Activated effector memory CD4-positive, alpha-beta T cell treated with Interleukin-2 at 50 U/mL for 16 hours (primary cell): ENCODE measurements around the gene PJVK.
"Not testable (repeated sequence)": the region's sequence is repeated elsewhere in the genome, so short reads cannot be mapped to it uniquely, and the experiment has no call there.

Source experiments
- DNase-seq: peaks from one replicate; pipeline ENCODE4 v3.0.0-alpha.2; 2020

The PJVK gene, protein sequence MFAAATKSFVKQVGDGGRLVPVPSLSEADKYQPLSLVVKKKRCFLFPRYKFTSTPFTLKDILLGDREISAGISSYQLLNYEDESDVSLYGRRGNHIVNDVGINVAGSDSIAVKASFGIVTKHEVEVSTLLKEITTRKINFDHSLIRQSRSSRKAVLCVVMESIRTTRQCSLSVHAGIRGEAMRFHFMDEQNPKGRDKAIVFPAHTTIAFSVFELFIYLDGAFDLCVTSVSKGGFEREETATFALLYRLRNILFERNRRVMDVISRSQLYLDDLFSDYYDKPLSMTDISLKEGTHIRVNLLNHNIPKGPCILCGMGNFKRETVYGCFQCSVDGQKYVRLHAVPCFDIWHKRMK

DNA sequence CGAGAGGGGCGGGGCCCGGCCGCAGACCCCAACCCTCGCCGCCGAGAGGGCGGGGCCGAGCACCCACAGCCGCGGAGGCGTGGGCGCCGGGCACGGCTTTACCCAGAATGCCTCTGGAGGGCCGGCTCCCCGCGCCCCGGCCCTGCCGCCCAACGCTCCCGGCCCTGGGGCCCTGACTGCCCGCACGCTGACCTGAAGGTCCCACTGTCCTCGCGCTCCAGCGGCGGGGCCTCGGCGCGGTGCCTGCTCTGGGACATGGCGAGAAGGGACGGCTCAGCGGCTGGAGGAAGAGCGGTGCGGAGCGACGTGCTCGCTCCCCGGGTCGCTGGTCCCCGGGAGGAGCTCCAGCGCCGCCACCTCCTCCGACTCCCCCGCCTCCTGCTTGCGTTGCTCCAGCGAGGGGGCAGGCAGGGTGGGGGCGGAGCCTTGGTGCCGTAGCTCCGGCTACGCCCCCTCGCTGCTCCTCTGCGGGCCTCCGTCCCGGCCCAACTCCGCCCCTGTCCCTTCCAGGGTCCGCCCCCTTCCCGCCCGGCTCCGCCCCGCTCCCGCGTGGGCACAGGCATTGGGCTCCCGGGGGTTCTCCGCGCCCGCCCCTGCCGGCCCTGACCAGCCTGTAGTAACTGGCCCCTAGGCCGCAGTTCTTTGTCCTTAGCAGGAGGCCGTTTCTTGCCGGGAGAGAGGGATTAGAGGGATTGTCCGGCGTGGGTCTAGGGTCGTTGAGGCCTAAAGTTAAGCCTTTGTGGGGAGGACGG, at the start of gene PJVK, which contains the start of gene PRKRA:
Gene PJVK (plus strand): TSS at position 605 of the 752 bp plus-strand sequence. CDS start 2,032 bp downstream, outside the sequence.
Gene PRKRA (minus strand): TSS at position 402 of the 752 bp plus-strand sequence. CDS start 145 bp downstream, at position 257.
- peak; percentile 92 for DNase-seq

DNA sequence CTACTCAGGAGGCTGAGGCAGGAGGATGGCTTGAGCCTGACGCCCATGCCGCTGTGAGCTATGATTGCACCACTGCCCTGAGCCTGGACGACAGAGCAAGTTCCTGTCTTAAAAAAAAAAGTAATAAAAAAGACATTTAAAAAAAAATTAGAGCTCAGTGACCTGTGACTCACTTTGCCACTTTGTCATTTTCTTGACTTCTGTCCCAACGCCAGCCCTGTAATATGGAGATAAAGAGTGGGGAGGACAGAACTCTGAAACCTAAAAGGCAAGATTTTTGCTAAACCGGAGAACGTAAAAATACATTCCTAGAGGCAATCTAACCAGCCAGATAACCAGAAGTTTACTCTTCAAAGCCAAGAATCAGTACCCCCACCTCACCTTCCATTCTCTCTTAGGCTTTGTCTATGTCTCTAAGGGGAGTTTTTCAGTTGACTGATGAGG, 49.2 kb upstream of the PJVK start:
- no peak for DNase-seq

DNA sequence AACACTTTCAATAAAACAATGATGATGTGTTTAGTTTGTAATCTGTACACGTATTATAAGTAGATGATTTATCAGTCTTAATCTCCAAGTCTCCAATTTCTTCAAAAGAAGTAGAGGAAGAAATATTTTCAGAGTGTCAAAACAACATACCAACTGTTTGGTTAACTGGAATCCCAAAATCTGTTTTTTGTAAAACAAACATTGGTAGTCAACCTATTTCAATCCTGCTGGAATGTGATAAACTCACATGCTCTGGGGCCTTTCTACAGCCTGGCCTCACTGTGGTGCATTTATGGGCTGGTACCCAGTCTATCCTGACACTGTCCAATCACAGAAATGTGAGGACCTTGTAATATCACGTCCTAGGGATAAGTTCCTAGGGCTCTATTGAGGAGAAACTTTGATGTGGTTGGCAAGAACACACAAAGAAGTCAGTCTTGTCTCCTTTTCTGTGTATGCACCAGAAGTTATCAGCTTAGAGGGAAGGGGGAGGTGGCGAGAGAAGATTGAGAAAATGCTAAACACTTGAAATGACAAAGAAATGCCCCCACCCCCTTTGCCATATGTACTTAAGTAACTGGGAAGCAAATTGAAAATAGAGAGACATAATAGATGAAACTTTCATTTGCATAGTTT, 47.4 kb upstream of the PJVK start:
- no peak for DNase-seq

DNA sequence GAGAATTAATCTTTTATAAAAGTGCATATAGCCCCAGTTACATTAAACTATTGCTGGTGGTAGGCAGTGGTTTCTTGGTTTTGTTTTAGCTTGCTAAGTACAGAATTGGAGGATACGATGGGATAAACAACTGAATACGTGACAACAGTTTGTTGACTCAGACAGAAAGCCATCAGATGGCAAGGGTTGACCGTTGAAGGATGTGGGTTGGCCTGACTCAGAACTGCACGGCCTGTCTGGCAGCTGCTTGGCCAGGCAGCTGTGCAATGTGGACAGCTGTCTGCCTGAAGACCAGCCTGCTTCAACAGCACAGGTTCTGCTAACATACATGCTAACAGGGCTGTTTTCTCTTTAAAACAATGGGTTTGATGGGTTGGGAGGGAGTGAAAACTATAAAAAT, 46.8 kb upstream of the PJVK start:
- no peak for DNase-seq

DNA sequence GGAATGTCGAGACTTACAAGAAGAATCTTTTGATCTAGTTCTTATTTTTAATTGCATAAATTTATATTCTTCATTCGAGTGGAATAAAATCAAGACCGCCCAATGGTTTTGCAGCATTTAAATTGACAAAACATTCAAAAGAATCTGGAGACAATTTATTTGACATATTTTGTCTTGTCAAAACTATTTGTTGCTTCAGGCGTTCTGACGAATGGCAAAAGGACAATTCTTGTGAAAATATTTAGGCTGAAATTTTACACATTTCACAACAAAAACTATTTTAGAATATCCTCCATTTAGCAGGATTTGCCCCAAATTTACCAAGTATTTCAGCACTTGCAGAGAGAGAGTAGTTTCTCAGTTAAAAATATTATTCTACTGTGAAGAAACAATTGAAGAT, 41.9 kb upstream of the PJVK start:
- no peak for DNase-seq

DNA sequence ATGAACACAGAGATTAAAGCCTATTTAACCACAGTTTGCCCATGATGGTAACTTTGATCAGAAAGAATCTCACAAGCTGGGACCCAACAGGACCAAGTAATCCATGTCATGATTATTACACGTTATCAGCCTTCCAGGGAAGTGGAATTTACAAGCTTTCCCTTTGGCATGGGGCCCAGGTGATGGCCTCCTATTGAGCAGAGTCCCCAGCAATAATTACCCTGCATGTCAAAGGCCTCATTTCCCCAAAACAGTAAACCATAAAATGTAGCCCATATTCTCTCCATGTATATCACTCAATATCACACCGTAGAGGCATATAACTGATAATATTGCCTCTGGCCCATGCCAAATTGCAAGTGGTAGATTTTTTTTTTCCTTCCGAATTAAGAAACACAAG, 39.1 kb upstream of the PJVK start:
- DNase-seq: no peak

DNA sequence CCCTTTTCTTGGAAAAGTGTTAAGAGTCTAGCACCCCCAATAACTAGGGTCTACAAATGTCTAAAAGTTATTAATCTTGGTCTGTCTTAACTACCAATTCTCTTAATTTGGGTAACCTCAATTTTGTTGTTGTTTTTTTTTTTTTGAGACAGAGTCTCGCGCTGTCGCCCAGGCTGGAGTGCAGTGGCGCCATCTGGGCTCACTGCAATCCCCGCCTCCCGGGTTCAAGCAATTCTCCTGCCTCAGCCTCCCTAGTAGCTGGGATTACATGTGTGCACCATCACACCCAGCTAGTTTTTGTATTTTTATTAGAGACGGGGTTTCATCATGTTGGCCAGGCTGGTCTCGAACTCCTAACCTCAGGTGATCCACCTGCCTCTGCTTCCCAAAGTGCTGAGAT, 38.7 kb upstream of the PJVK start:
- not testable (repeated sequence) for DNase-seq

DNA sequence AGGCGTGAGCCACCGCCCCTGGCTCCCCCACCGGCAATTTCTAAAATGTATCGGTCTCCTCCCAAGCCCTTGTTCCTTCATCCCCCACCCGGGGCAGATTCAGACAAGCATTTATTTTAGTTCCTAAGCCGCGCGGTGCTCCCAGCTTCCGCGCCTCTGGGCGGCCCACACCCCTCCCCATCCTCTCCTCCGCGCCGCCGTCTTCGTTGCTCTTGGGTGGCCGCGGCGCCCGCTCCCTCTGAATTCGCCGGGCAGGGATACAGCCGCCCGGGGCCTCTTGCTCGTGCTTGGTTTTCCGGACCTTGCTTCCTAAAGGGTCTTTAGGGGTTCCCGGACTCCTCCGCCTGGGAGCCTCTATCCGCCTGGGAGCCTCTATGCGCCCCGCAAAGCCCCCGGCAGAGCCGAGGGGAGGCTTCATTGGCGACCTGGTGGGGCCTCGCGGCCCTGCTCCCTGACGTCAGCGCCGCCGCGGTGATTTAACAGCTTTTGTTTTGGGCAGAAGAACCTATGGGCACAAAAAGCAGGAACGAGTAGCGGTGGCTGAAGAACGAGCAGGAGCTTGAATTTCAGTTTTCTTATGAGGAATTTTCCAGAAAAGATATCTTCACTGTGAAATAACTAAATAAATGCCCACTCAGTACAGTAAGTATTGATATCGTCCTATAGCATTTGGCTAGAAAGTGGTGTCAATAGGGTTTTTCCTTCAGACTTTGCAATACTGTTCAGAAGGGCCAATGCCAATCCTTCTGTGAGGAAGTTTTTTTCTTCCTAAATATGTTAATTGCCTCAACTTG, 37.5 kb upstream of the PJVK start:
- peak; percentile 56 for DNase-seq

DNA sequence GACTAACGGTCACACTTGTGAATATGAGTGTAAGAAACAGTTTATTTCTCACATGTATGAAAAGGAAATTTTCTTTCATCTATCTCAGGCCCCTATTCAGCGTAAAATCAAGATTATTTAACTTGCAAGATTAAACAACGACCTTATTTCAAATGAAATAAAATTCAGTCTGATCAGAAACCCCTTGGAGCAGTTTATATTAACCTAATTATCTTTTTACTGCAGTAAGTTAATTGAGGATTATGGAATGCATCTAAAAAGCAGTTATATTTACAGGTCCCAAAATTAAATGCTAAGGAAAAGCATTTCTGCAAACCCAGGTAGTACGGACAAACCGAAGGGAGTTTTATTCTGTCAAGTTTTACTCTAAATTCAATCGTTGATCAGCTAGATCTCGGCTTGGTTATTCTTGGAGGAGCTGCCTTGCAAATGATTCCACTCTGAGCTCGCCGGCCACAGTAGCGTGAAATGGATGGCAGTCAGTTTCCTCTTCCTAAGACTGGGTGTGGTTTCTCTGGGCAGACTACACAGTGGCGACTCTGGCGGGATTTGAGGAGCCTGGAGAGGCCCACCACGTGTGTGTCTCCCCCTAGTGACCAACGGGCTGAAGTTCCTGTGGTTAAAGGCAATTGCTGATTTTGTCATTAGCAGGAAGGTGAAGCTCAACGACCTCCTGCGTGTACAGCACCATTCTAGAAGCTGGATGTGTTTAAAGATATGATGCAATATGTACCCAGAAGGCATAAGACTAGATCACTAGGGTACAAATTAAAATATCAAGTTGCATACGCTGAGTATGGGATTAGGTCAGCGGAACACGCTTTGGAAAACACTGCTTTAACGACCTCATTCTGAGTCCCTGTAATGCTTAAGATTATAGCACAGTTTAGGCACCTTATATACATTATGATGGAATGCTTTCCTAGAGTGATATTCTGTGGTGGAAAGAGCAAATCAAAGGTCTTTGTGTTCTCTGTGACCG, 36.6 kb upstream of the PJVK start:
- DNase-seq: peak; percentile 59

DNA sequence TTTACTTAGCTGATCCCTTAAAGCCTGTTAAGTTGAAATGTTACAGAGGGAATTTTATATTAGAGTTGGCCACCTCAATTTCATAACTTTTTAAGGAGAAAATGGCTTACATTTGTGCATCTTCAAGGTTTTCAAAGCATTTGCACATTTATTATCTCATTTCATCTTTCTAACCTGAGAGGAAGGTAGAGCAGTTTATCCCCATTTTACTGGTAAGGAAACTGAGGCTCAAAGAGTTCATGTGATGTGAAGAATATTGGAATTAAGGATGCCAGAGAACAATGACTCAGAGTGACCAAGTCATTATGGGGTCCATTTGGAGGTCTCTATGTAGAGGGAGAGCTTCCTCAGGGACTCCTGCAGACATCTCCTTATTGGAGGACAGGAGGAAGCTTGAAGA, 35.2 kb upstream of the PJVK start:
- DNase-seq: no peak

DNA sequence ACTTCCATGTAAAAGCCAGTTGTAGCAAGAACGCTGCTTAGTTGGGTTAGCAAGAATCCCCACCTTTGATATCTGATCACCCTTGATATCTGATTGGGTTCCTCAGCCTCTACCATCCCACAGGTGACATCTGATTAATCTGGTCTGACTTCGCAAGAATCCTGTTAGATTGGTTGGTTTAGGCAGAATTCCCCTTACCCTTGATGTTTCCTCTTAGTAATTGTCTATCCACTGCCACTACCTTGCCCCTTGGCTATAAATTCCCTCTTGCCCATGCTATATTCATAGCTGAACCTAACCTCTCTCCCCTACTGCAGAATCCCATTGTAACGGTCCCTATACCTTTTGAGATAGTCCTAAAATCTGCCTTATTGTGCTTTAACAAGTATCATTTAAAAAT, 33.3 kb upstream of the PJVK start:
- DNase-seq: no peak

DNA sequence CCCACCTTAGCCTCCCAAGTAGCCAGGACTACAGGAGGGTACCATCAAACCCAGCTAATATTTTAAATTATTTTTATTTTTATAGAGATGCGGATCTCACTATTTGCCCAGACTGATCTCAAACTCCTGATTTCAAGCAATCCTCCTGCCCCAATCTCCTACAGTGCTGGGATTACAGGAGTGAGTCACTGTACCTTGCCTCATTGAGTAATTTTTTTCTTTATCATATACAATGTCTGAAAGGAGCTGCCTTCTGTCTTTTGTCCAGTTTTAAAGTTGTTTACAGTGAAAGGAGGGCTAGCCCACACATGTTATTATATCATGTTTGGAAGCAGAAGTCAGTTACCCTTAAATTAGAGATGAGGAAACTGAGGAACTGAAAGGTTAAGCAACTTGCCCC, 32.8 kb upstream of the PJVK start:
- no peak for DNase-seq

DNA sequence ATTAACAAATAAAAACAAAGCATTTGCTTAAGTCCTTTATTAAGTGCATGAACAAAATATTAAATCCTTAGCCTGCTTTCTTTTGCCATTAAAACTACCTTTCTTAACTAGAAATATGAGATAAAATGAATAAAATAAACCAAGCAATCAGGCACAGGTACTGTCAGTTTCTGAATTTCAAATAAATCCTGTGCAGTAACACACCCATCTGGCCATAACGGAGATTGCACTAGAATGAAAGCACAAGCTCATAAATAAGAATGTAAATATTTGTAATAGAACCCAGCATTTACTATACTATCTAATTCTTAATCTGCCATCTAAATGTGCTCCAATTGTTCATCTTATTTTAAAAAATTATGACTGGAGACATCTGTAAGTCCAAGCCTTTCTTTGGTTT, 32.1 kb upstream of the PJVK start:
- no peak for DNase-seq

DNA sequence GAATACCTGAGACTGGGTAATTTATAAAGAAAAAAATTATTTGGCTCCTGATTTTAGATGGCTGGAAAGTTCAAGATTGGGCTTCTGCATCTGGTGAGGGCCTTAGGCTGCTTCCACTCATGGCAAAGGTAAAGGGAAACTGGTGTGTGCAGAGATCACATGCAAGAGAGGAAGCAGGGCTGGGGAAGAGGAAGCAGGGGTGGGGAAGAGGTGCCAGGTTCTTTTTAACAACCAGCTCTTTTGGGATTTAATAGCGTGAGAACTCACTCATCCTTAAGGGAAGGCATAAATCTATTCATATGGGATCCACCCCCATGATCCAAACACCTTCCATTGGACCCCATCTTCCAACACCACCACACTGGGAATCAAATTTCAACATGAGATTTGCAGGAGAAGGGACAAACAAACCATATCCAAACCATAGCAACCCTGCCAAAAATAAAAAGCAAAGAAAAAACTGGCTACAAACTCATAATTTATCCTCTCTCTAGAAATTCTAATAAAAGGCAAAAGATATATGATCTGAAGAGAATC, 30.6 kb upstream of the PJVK start:
- no peak for DNase-seq

DNA sequence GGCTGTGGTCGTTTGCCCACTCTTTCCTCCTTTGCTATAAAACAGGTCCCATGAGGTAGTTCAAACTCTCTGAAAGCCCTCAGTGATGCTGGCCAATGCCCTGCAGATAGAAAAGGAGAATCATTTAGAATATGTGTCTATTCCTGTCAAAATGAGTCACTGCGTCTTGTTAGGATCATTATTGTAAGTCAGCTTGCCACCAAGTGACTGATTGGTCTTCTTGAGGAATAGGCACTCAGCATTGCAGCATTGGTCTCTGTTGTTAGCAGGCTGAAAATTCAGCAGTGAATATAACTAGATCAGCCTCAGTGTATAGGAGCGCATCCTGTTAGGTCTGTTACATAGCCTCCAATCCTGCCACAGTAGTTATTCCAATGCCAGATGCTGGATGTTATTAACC, 29.1 kb upstream of the PJVK start:
- no peak for DNase-seq

DNA sequence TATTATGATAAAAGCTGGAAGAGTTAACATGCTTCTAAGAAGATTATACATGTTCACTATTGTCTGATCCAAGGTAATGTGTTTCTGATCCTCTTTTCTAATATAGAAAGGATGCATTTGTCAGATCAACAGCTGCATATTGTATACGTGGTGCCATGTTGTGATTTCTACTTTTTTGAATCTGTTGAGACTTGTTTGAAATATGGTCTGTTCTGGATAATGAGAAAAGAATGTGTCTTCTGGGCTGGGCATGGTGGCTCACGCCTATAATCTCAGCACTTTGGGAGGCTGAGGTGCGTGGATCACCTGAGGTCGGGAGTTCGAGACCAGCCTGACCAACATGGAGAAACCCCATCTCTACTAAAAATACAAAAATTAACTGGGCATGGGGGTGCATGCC, 27.4 kb upstream of the PJVK start:
- not testable (repeated sequence) for DNase-seq

DNA sequence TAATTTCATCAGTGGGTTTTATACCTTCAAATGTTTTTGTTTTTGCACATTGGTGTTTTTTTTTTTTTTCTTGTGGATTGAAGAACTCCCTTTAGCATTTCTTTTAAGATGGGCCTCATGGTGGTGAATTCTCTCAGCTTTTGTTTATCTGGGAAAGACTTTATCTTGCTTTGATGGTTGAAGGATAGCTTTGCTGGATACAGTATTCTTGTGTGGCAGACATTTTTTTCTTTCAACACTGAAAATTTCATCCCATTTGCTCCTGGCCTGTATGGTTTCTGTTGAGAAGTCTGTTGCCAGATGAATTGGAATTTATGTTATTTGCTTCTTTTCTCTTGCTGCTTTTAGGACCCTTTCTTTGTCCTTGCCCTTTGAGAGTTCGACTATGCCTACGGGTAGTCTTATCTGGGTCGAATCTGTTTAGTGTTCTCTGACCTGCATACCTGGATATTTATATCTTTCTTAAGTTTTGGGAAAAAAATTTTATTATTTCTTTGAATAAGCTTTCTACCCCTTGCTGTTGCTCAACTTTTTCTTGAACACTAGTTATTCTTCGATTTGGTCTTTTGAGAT, 25.8 kb upstream of the PJVK start:
- no peak for DNase-seq

DNA sequence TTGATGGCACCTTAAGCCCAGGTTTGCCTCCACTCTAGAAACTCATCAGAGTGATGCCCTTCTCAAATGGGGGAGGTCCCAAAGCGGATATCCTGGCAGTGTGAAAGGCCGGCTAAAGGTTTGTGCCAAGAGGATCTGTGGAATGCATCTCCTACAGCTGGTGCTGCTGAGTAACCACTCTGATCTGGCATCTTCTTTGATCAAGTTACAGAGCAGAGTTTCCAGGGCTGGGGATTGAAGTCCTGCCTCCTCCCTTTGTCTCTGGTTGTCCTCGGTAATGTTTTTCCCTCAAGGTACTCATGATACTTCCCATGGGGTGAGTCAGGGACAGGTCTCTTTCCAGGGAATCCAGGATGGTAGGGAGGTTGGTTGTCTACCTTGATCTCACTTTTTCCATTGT, 24.8 kb upstream of the PJVK start:
- no peak for DNase-seq

DNA sequence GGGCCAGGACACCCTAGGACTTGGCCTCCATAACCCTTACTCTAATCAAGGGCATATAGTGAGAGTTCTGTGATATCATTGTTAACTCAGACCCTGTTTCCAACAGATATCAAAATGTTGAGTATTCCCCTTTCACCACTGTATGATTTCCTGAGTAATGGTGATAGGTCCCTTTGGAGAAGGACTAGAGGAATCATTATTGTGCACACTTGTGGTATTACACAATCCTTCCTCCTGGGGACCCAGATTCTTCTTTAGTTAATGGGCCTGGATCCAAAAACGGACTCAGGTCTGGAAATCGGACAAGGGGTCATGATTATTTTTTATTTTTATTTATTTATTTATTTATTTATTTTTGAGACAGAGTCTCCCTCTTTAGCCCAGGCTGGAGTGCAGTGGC, 23.7 kb upstream of the PJVK start:
- DNase-seq: no peak

DNA sequence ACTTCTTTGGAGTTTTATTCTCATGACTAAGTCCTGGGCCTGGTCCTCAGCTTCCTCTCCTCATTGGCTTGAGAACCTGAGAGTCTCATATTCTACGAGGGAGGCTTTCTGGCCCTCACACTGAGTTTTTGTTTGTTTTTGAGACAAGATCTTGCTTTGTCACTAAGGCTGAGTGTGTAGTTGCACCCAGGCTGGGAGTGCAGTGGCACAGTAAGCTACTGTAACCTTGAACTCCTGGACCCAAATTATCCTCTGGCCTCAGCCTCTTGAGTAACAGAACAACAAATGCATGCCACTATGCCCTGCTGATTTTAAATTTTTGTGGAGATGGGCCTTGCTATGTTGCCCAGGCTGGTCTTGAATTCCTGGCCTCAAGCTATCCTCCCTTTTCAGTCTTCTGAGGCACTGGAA, 22.8 kb upstream of the PJVK start:
- no peak for DNase-seq

DNA sequence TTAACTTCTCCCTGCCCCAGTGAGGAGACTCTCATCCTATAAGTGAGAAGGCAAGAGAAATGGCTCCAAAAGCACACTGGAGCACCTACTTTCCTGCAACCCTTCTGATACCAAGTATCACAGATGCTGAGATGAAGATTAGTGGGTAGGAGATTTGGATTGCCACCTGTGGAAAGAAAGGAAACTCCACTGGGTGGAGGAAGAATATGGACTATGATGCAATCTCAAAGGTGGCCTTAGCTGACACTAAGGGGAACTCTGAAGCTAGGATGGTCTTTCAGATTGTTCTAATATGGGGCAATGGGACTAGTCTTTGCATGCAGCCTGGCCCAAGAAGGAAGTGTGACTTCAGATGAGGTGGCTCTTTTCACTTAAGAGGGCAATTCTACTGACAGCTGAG, 21.8 kb upstream of the PJVK start:
- no peak for DNase-seq
